Measurements from ENCODE around the gene OCA2. TPM values are rescaled to one million over a fixed set of nuclear protein-coding genes. Genes with fewer than 3 reads are reported as not detected.
"Not testable (repeated sequence)": the region's sequence is repeated elsewhere in the genome, so short reads cannot be mapped to it uniquely, and the experiment has no call there.

Gene OCA2
- total and polyA plus RNA-seq, 2 of the 8 experiments (the other 6 are each of a cell fraction or from before 2014, with no cell fraction given): 0.20 TPM

DNA sequence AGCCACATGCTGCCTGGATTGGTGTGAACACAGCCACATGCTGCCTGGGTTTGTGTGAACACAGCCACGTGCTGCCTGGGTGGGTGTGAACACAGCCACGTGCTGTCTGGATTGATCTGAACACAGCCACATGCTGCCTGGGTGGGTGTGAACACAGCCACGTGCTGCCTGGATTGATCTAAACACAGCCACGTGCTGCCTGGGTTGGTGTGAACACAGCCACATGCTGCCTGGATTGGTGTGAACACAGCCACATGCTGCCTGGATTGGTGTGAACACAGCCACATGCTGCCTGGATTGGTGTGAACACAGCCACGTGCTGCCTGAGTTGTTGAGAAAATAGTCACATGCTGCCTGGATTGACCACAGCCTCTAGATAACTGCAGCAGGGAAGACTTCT, 250.2 kb downstream of the OCA2 start:
- DNase-seq (ENCODE audit: low read depth in 1 of 2, low spot score in 2 of 2): peak in 1 of 2 experiments; percentile 17
- H3K14ac ChIP-seq (ENCODE audit: insufficient read length); H3K4me3 ChIP-seq (ENCODE audit: extremely low read depth in 1 of 4, insufficient read depth in 2 of 4, low read depth in 3 of 4, low read length in 4 of 4); H3K18ac ChIP-seq (ENCODE audit: extremely low read depth, low read length); H2BK12ac ChIP-seq (ENCODE audit: low read depth, low read length); FAIRE-seq; H2BK15ac ChIP-seq (ENCODE audit: low read length); H2BK120ac ChIP-seq (replicated peaks; ENCODE audit: low read depth, low read length); H3K27me3 ChIP-seq (replicated peaks in 1 of 4; ENCODE audit: control insufficient read depth in 3 of 4, extremely low read depth in 1 of 4, insufficient read depth in 3 of 4, low read length in 3 of 4); H4K91ac ChIP-seq (replicated peaks; ENCODE audit: insufficient read length, low read length); H3K79me1 ChIP-seq (ENCODE audit: low read depth, low read length); H3K27ac ChIP-seq (ENCODE audit: low read depth, low read length); H3K9me3 ChIP-seq (ENCODE audit: insufficient read depth in 2 of 2, low read depth in 1 of 2, low read length in 1 of 2); H2BK20ac ChIP-seq (ENCODE audit: low read length); POLR2A ChIA-PET (ENCODE audit: partially characterized antibody); H3K4ac ChIP-seq (replicated peaks; ENCODE audit: insufficient read length, low read depth, low read length); H3K4me2 ChIP-seq (ENCODE audit: insufficient read depth in 1 of 2, low read depth in 2 of 2, low read length in 2 of 2); H3K56ac ChIP-seq (replicated peaks; ENCODE audit: insufficient read length, low read depth, low read length); H3K79me2 ChIP-seq (ENCODE audit: control insufficient read depth in 1 of 2, insufficient read depth in 2 of 2, low read length in 2 of 2); H2BK5ac ChIP-seq (ENCODE audit: low read depth, low read length); H2AK5ac ChIP-seq (ENCODE audit: low read depth, low read length); H3K23me2 ChIP-seq (ENCODE audit: low read depth, low read length); H3K9ac ChIP-seq (replicated peaks in 1 of 4; ENCODE audit: extremely low read depth in 1 of 4, low read depth in 3 of 4, low read length in 3 of 4); H3K36me3 ChIP-seq (ENCODE audit: control insufficient read depth in 2 of 4, insufficient read depth in 4 of 4, low read length in 3 of 4); H4K8ac ChIP-seq (ENCODE audit: extremely low read depth, insufficient read depth, low read length); H4K20me1 ChIP-seq (replicated peaks in 1 of 2; ENCODE audit: control insufficient read depth in 1 of 2, insufficient read depth in 2 of 2, low read length in 2 of 2); H2AFZ ChIP-seq (ENCODE audit: low read length); H3K4me1 ChIP-seq (replicated peaks in 1 of 4; ENCODE audit: control insufficient read depth in 3 of 4, insufficient read depth in 4 of 4, low read length in 3 of 4); H3K23ac ChIP-seq (ENCODE audit: insufficient read length); H4K5ac ChIP-seq (ENCODE audit: insufficient read length, low read depth, low read length): not testable (repeated sequence)
- CTCF ChIA-PET (ENCODE audit: partially characterized antibody): interaction anchor here (0.8 kb wide), 1 partner anchor 9 kb away, joined by 3 read pairs; no protein-coding TSS in a partner anchor
- WGBS, 2 experiments (ENCODE audit: extremely low coverage in 1 of 2, insufficient coverage in 1 of 2, insufficient read length in 1 of 2, insufficient replicate concordance in 2 of 2, low coverage in 1 of 2, low lambda C conversion rate in 2 of 2, missing lambda C conversion rate in 1 of 2): 84% methylated on average over 5 of the region's 5 CpGs; no CpG with 5 or more reads in 1 of the 2 experiments

Measured in H1 (cell line).